Vagina (tissue), 2 donors: ENCODE results near the gene ABCA3. TPM values are rescaled to one million over a fixed set of nuclear protein-coding genes. Genes with fewer than 3 reads are reported as not detected.

Experiments
- DNase-seq, 2 donors: peaks; one replicate each; pipeline ENCODE4 v3.0.0-alpha.2; 2017; ENCODE audit errors: extremely low spot score in 2 of 2
- H3K27ac ChIP-seq: fragments of 200-600 bp; sonication (generic); one replicate; pipeline ENCODE4 v1.5.1; 2019
- H3K27me3 ChIP-seq: fragments of 200-600 bp; sonication (generic); one replicate; pipeline ENCODE4 v1.5.1; 2019
- H3K36me3 ChIP-seq, 2 donors: fragments of 200-600 bp; sonication (generic); one replicate each; pipeline ENCODE4 v1.5.1; 2017 to 2019
- H3K4me1 ChIP-seq: fragments of 200-600 bp; sonication (generic); one replicate; pipeline ENCODE4 v1.5.1; 2019
- H3K4me3 ChIP-seq, 2 donors: fragments of 200-600 bp; sonication (generic); 1 replicate in 1 of 2; 2 replicates in 1 of 2; pipeline ENCODE4 v1.5.1; 2016 to 2019
- H3K9me3 ChIP-seq: fragments of 200-600 bp; sonication (generic); one replicate; pipeline ENCODE4 v1.5.1; 2019
- POLR2A ChIP-seq, 2 donors: fragments of 450-650 bp; IDR thresholded peaks; one replicate each; pipeline ENCODE4 v1.6.1; 2017; ENCODE audit warnings: antibody characterized with exemption in 2 of 2, mild to moderate bottlenecking in 2 of 2, moderate library complexity in 2 of 2
- POLR2AphosphoS5 ChIP-seq, 2 donors: sonication (generic); formaldehyde crosslinking; IDR thresholded peaks; one replicate each; pipeline ENCODE4 v1.9.0; 2017; ENCODE audit warnings: antibody characterized with exemption in 2 of 2, mild to moderate bottlenecking in 2 of 2, low read depth in 1 of 2; ENCODE audit not compliant: insufficient read depth in 1 of 2
- intact Hi-C: fragments of 100-400 bp; cut with DNase I; formaldehyde crosslinking; loops from one replicate; pipeline ENCODE4 v1.15.1; 2023
- total RNA-seq: library from RNA; depleted of rRNA; stranded (reverse); fragments of >200 nt; gene quantifications from one replicate; pipeline ENCODE4 v1.2.3, GENCODE V29; 2016
- TF ChIP-seq, protein P1 (sequence below), 3 experiments: fragments of 450-650 bp in 2 of 3; fragments of 200-600 bp in 1 of 3; sonication (generic) in 1 of 3; IDR thresholded peaks; one replicate each; pipeline ENCODE4 v1.5.1; 2017 to 2019; ENCODE audit warnings: antibody characterized with exemption in 3 of 3, mild to moderate bottlenecking in 2 of 3, moderate library complexity in 2 of 3

Gene ABCA3
- total RNA-seq, 1 donor from 2014 or later: 5.4 TPM

DNA sequence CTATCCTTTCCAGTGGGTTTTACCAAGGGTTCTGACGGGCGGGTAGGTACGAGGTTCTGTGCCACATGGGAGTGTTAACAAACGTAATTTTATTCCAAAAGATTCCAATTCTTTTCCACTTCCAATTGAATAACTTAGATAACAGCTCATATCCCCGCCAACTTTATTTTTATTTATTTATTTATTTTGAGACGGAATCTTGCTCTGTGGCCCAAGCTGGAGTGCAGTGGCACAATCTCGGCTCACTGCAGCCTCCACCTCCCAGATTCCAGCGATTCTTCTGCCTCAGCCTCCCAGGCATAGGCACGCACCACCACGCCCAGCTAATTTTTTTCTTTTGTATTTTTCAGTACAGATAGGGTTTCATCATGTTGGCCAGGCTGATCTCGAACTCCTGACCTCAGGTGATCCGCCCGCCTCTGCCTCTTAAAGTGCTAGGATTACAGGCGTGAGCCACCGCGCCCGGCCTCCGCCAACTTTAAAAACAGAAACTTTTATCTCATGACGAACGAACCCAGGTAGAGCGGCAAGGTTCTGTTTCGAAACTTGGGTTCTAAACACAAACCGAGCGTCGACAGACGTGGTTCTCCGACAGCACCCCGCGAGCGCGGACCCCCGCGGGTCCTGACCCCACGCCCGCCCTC lies 89.8 kb downstream of the ABCA3 start:
- H3K36me3 ChIP-seq: peaks cover 3 to 33% of the 10 kb centered on the region in 2 donors
- no peak for DNase-seq

DNA sequence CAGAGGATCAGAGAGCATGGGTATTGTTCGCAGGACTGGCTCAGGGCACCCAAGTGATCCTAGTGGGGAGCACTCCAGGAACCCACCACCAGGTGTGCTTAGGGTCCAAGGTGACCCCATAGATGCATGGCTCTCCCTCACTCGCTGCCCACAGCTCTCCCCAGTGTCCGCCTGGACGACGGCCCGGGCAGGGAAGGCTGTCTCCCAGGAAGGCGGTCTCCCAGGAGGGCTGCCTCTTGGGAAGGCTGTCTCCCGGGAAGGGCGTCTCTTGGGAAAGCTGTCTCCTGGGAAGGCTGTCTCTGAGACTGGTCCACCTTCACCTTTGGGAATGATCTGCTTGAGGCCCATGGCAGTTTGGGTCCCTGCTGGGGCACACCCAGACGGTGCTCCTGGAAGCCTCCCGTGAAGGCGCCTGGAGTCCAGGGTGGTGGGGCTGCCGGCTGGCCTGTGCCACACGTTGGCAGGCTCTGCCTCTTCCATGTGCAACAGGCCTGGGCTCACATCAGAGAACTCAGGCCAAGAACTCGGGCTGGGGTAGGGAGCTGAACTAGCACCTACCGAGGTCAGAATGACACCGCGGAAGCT lies 94.1 kb downstream of the ABCA3 start:
- Histone ChIP-seq H3K4me1 (peaks cover 10% of the 10 kb centered on the region), H3K27ac (no peak overlapping the region), H3K4me3 (no peak overlapping the region), H3K9me3 (no peaks in the 10 kb centered on the region), H3K36me3 (peaks cover 0 to 40% of the 10 kb centered on the region in 2 donors), H3K27me3 (no peaks in the 10 kb centered on the region)
- intact Hi-C loops: no loop called here
- no peak for DNase-seq
- TF ChIP-seq POLR2AphosphoS5 (IDR thresholded peaks at IDR 0.05; ENCODE audit: insufficient read depth in 1 of 2, low read depth in 1 of 2): no peak
- TF ChIP-seq, protein P1, sequence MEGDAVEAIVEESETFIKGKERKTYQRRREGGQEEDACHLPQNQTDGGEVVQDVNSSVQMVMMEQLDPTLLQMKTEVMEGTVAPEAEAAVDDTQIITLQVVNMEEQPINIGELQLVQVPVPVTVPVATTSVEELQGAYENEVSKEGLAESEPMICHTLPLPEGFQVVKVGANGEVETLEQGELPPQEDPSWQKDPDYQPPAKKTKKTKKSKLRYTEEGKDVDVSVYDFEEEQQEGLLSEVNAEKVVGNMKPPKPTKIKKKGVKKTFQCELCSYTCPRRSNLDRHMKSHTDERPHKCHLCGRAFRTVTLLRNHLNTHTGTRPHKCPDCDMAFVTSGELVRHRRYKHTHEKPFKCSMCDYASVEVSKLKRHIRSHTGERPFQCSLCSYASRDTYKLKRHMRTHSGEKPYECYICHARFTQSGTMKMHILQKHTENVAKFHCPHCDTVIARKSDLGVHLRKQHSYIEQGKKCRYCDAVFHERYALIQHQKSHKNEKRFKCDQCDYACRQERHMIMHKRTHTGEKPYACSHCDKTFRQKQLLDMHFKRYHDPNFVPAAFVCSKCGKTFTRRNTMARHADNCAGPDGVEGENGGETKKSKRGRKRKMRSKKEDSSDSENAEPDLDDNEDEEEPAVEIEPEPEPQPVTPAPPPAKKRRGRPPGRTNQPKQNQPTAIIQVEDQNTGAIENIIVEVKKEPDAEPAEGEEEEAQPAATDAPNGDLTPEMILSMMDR (IDR thresholded peaks at IDR 0.05): no peak
- TF ChIP-seq POLR2A (IDR thresholded peaks at IDR 0.05): no peak

More for the DNA sequence above, 89.8 kb downstream of the ABCA3 start:
- H3K9me3 ChIP-seq: no peaks in the 10 kb centered on the region
- intact Hi-C loops: loop anchor here (10.0 kb wide), 1 partner anchor 264 kb away; the partner anchor contains the start of gene ATP6V0C
- peak overlapping the region; percentile 57 to 88 for H3K4me3 ChIP-seq
- H3K4me1 ChIP-seq: peaks cover 17% of the 10 kb centered on the region
- H3K27me3 ChIP-seq: no peaks in the 10 kb centered on the region
- peak overlapping the region; percentile 75 for H3K27ac ChIP-seq
- no peak for TF ChIP-seq POLR2AphosphoS5 (IDR thresholded peaks at IDR 0.05; ENCODE audit: insufficient read depth in 1 of 2, low read depth in 1 of 2)
- TF ChIP-seq, protein P1 (IDR thresholded peaks at IDR 0.05): no peak
- no peak for TF ChIP-seq POLR2A (IDR thresholded peaks at IDR 0.05)

DNA sequence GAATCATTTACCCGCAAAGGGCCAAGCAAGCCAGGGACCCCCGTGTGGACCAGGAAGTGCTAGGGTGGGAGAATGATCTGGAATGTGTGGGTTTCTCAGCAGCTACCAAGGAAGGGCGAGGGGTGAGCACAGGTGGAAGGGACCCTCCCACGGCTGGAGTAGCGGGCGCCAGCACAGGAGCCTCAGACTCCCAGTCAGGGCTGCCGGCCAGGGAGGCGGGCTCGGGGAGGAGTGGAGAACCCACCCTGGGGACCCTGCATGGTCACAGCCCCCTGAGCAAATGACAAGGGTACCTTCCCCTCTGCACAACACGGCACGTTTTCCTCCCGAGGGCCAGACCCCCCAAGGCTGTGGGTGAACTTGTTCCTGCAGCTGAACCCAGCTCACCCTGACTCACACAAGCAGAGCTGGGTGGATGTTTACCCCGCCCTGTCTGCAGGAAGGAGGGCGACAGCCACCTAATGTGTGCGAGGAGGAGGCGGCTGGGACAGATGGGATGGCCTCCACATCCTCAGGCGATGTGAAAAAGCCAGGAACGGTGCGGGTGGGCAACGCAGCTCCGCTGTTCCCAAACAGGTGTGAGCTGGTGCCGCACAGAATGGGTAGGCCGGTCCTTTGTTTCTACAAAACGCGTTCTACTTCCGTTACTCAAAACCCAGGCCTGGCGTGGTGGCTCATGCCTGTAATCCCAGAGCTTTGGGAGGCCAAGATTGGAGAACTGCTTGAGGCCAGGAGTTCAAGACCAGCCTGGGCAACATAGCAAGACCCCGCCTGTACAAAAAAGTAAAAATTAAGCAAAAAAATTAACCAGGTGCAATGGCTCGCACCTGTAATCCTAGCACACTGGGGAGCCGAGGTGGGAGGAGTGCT lies 95.4 kb downstream of the ABCA3 start:
- H3K27ac ChIP-seq: no peak overlapping the region
- no peaks in the 10 kb centered on the region for H3K9me3 ChIP-seq
- DNase-seq: no peak
- peaks cover 4% of the 10 kb centered on the region for H3K4me1 ChIP-seq
- H3K27me3 ChIP-seq: no peaks in the 10 kb centered on the region
- TF ChIP-seq POLR2AphosphoS5 (IDR thresholded peaks at IDR 0.05; ENCODE audit: insufficient read depth in 1 of 2, low read depth in 1 of 2): no peak
- no peak for TF ChIP-seq POLR2A (IDR thresholded peaks at IDR 0.05)
- TF ChIP-seq, protein P1 (IDR thresholded peaks at IDR 0.05): no peak
- intact Hi-C loops: no loop called here
- no peak overlapping the region for H3K4me3 ChIP-seq
- peaks cover 0 to 40% of the 10 kb centered on the region in 2 donors for H3K36me3 ChIP-seq

DNA sequence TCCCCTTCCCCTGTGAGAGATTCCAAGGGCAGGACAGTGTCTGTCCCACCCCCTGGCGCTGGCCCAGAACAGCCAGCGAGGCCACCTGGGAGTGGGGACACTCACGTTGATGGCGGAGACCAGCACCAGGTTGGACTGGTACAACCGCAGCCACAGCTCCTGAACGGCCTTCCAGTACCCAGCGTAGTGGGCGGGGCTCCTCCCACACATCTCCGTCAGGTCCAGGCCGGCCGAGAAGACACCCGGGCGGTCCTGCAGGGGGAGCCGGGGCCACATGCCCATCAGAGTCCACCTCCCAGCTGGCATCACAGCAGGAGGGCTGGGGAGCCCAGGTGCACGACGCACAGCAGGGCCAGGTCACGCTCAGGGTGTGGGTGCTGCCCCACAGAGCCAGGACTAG lies 96.2 kb downstream of the ABCA3 start:
- no peaks in the 10 kb centered on the region for H3K9me3 ChIP-seq
- no peak overlapping the region for H3K4me3 ChIP-seq
- TF ChIP-seq POLR2A (IDR thresholded peaks at IDR 0.05) (no peak), POLR2AphosphoS5 (IDR thresholded peaks at IDR 0.05; ENCODE audit: insufficient read depth in 1 of 2, low read depth in 1 of 2) (no peak)
- TF ChIP-seq, protein P1 (IDR thresholded peaks at IDR 0.05): no peak
- peaks cover 0 to 40% of the 10 kb centered on the region in 2 donors for H3K36me3 ChIP-seq
- H3K27ac ChIP-seq: no peak overlapping the region
- H3K4me1 ChIP-seq: no peaks in the 10 kb centered on the region
- intact Hi-C loops: no loop called here
- DNase-seq: no peak
- no peaks in the 10 kb centered on the region for H3K27me3 ChIP-seq
